ENCODE data around the gene CELF4. TPM values are rescaled to one million over a fixed set of nuclear protein-coding genes. Genes with fewer than 3 reads are reported as not detected.

CELF4 gene
- polyA plus RNA-seq, 1 donor (not counting 4 experiments of a cell fraction or from before 2014, with no cell fraction given): not detected

- H3K4me2 ChIP-seq (ENCODE audit: control insufficient read depth, extremely low read depth, insufficient read depth, low read depth, low read length): no peak overlapping the region
- no peaks in the 10 kb centered on the region for H3K79me2 ChIP-seq (ENCODE audit: control insufficient read depth, insufficient read depth, low read length)
- no peak overlapping the region for H3K27ac ChIP-seq (ENCODE audit: control insufficient read depth, insufficient read depth, low read length)
- H2AFZ ChIP-seq (ENCODE audit: control insufficient read depth, low read length): no peak overlapping the region
- dilution Hi-C loops (cut with MboI; ENCODE audit: extremely low pct_ligation_motif_present, low sequenced_read_pairs): no loop called here
- H3K36me3 ChIP-seq (ENCODE audit: control insufficient read depth in 2 of 2, extremely low read depth in 1 of 2, insufficient read depth in 2 of 2, low read length in 2 of 2): no peaks in the 10 kb centered on the region
- no peak overlapping the region for H3K4me3 ChIP-seq (ENCODE audit: control insufficient read depth in 2 of 3, extremely low read depth in 1 of 3, insufficient read depth in 2 of 3, low read depth in 1 of 3, low read length in 3 of 3)
- FAIRE-seq (no peak), DNase-seq (ENCODE audit: low read depth, low spot score) (no peak)
- H3K4me1 ChIP-seq (ENCODE audit: control insufficient read depth, extremely low read depth, insufficient read depth, low read length): no peaks in the 10 kb centered on the region
- H3K27me3 ChIP-seq (ENCODE audit: control insufficient read depth, extremely low read depth, insufficient read depth, low read length): peaks cover 10% of the 10 kb centered on the region
- peaks cover 3% of the 10 kb centered on the region for H4K20me1 ChIP-seq (ENCODE audit: control insufficient read depth, extremely low read depth, insufficient read depth, low read length)
- no peaks in the 10 kb centered on the region for H3K9me1 ChIP-seq (ENCODE audit: control insufficient read depth, extremely low read depth, insufficient read depth, low read length)
- H3K9ac ChIP-seq (ENCODE audit: control insufficient read depth, extremely low read depth, insufficient read depth, low read length): no peak overlapping the region
- H3K9me3 ChIP-seq (ENCODE audit: control insufficient read depth, low read depth, low read length): no peaks in the 10 kb centered on the region
- TF ChIP-seq CTCF (optimal IDR thresholded peaks at IDR 0.05 in 1 of 3, IDR thresholded peaks at IDR 0.05 in 1 of 3, conservative IDR thresholded peaks at IDR 0.05 in 1 of 3; ENCODE audit: extremely low read depth in 1 of 3, insufficient read depth in 2 of 3, low read length in 3 of 3): no peak
- TF ChIP-seq EZH2 (IDR thresholded peaks at IDR 0.05; ENCODE audit: low read length): no peak
Observed at GRCh38 chr18:37470986-37471385, 94.6 kb downstream of the CELF4 start.

- Histone ChIP-seq H3K9ac (ENCODE audit: control insufficient read depth, extremely low read depth, insufficient read depth, low read length) (no peak overlapping the region), H4K20me1 (ENCODE audit: control insufficient read depth, extremely low read depth, insufficient read depth, low read length) (no peaks in the 10 kb centered on the region), H3K4me3 (ENCODE audit: control insufficient read depth in 2 of 3, extremely low read depth in 1 of 3, insufficient read depth in 2 of 3, low read depth in 1 of 3, low read length in 3 of 3) (no peak overlapping the region), H3K9me3 (ENCODE audit: control insufficient read depth, low read depth, low read length) (no peaks in the 10 kb centered on the region), H3K79me2 (ENCODE audit: control insufficient read depth, insufficient read depth, low read length) (no peaks in the 10 kb centered on the region), H3K9me1 (ENCODE audit: control insufficient read depth, extremely low read depth, insufficient read depth, low read length) (no peaks in the 10 kb centered on the region), H3K4me2 (ENCODE audit: control insufficient read depth, extremely low read depth, insufficient read depth, low read depth, low read length) (no peak overlapping the region), H3K27me3 (ENCODE audit: control insufficient read depth, extremely low read depth, insufficient read depth, low read length) (peaks cover 10% of the 10 kb centered on the region), H3K27ac (ENCODE audit: control insufficient read depth, insufficient read depth, low read length) (no peak overlapping the region), H3K4me1 (ENCODE audit: control insufficient read depth, extremely low read depth, insufficient read depth, low read length) (no peaks in the 10 kb centered on the region), H3K36me3 (ENCODE audit: control insufficient read depth in 2 of 2, extremely low read depth in 1 of 2, insufficient read depth in 2 of 2, low read length in 2 of 2) (no peaks in the 10 kb centered on the region), H2AFZ (ENCODE audit: control insufficient read depth, low read length) (no peak overlapping the region)
- FAIRE-seq (no peak), DNase-seq (ENCODE audit: low read depth, low spot score) (no peak)
- dilution Hi-C loops (cut with MboI; ENCODE audit: extremely low pct_ligation_motif_present, low sequenced_read_pairs): no loop called here
- TF ChIP-seq CTCF (optimal IDR thresholded peaks at IDR 0.05 in 1 of 3, IDR thresholded peaks at IDR 0.05 in 1 of 3, conservative IDR thresholded peaks at IDR 0.05 in 1 of 3; ENCODE audit: extremely low read depth in 1 of 3, insufficient read depth in 2 of 3, low read length in 3 of 3): no peak
- no peak for TF ChIP-seq EZH2 (IDR thresholded peaks at IDR 0.05; ENCODE audit: low read length)
Observed at GRCh38 chr18:37467002-37467662, 98.5 kb downstream of the CELF4 start.

Measured in keratinocyte (primary cell).